ENCODE results near the gene OR56A5.

GRCh38 chr11:5938603-5938965 lies 29.7 kb downstream of the OR56A5 start:
- no peak for TF ChIP-seq EZH2 (optimal IDR thresholded peaks at IDR 0.05; ENCODE audit: low read depth, low read length)
- TF ChIP-seq, protein P1, sequence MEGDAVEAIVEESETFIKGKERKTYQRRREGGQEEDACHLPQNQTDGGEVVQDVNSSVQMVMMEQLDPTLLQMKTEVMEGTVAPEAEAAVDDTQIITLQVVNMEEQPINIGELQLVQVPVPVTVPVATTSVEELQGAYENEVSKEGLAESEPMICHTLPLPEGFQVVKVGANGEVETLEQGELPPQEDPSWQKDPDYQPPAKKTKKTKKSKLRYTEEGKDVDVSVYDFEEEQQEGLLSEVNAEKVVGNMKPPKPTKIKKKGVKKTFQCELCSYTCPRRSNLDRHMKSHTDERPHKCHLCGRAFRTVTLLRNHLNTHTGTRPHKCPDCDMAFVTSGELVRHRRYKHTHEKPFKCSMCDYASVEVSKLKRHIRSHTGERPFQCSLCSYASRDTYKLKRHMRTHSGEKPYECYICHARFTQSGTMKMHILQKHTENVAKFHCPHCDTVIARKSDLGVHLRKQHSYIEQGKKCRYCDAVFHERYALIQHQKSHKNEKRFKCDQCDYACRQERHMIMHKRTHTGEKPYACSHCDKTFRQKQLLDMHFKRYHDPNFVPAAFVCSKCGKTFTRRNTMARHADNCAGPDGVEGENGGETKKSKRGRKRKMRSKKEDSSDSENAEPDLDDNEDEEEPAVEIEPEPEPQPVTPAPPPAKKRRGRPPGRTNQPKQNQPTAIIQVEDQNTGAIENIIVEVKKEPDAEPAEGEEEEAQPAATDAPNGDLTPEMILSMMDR (IDR thresholded peaks at IDR 0.05; ENCODE audit: low read length) = no peak

All from MM.1S (cell line).